GM10266 (cell line): ENCODE results near the gene MRPS18A.
"Not testable (repeated sequence)": the region's sequence is repeated elsewhere in the genome, so short reads cannot be mapped to it uniquely, and the experiment has no call there.

Experiments
- DNase-seq: peaks from one replicate; pipeline ENCODE4 v3.0.0; 2012; ENCODE audit errors: extremely low spot score
- TF ChIP-seq, protein P1 (sequence below): IDR thresholded peaks from 2 replicates; pipeline ENCODE4 v1.5.1; 2012; ENCODE audit warnings: mild to moderate bottlenecking, low read depth; ENCODE audit not compliant: control insufficient read depth, insufficient read depth; ENCODE audit errors: missing control alignments

MRPS18A gene

DNA sequence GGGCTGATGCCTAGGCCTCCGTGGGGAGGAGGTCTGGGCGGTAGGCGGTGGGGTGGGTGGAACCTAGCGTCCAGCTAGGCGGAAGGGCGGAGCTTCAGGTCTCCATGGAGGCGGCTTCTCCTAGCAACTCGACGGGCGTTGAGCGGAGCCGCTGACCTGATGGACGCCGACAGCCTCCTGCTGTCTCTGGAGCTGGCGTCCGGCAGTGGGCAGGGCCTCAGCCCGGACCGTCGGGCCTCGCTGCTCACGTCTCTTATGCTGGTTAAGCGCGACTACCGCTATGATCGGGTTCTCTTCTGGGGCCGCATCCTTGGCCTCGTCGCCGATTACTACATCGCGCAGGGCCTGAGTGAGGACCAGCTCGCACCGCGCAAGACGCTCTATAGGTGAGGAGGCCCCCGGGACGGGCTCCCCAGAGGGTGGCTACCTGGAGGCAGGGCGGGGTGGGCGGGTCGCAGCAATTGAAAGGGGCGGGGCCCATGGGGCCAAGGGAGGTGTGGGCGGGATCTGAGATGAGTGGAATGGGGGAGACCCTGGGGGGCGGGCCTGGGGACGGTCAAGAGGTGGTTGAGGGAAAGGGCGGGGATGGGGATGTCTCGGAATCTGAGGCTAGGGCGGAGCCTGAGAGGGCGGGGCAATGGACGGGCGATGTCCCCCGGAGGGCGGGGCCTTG lies 42.5 kb downstream of the MRPS18A start, which contains the start of gene RSPH9:
TSS of gene RSPH9 (plus strand) at position 97 of the 673 bp plus-strand sequence. CDS start at position 160, 63 bp downstream.
- DNase-seq = peak; percentile 66
- TF ChIP-seq, protein P1, sequence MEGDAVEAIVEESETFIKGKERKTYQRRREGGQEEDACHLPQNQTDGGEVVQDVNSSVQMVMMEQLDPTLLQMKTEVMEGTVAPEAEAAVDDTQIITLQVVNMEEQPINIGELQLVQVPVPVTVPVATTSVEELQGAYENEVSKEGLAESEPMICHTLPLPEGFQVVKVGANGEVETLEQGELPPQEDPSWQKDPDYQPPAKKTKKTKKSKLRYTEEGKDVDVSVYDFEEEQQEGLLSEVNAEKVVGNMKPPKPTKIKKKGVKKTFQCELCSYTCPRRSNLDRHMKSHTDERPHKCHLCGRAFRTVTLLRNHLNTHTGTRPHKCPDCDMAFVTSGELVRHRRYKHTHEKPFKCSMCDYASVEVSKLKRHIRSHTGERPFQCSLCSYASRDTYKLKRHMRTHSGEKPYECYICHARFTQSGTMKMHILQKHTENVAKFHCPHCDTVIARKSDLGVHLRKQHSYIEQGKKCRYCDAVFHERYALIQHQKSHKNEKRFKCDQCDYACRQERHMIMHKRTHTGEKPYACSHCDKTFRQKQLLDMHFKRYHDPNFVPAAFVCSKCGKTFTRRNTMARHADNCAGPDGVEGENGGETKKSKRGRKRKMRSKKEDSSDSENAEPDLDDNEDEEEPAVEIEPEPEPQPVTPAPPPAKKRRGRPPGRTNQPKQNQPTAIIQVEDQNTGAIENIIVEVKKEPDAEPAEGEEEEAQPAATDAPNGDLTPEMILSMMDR = no peak

DNA sequence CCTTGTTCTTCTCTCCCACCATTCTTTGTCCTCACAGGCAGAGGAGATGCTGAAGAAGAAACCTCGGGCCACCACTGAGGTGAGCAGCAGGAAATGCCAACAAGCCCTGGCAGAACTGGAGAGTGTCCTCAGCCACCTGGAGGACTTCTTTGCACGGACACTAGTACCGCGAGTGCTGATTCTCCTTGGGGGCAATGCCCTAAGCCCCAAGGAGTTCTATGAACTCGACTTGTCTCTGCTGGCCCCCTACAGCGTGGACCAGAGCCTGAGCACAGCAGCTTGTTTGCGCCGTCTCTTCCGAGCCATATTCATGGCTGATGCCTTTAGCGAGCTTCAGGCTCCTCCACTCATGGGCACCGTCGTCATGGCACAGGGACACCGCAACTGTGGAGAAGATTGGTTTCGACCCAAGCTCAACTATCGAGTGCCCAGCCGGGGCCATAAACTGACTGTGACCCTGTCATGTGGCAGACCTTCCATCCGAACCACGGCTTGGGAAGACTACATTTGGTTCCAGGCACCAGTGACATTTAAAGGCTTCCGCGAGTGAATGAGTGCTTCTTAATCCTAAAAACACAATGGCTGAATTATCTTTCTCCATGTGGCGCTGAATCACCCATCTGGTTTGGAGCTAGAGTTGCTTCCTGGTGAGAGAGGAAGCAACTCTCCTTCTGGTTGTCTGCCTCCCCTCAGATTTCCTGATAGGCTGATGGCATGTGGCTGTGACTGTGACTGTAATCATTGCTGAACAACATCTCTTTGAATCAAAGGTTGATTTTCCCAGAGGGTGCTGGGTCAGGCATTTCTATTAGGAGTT lies 47.4 kb downstream of the MRPS18A start:
- TF ChIP-seq, protein P1 = no peak
- DNase-seq = no peak

DNA sequence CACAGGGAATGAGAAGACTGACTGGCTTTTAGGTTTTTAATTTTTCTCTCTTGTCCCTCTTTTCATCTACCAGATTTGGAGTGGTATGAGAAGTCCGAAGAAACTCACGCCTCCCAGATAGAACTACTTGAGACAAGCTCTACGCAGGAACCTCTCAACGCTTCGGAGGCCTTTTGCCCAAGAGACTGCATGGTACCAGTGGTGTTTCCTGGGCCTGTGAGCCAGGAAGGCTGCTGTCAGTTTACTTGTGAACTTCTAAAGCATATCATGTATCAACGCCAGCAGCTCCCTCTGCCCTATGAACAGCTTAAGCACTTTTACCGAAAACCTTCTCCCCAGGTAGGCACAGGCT lies 51.3 kb downstream of the MRPS18A start:
- DNase-seq = no peak
- TF ChIP-seq, protein P1 = no peak

DNA sequence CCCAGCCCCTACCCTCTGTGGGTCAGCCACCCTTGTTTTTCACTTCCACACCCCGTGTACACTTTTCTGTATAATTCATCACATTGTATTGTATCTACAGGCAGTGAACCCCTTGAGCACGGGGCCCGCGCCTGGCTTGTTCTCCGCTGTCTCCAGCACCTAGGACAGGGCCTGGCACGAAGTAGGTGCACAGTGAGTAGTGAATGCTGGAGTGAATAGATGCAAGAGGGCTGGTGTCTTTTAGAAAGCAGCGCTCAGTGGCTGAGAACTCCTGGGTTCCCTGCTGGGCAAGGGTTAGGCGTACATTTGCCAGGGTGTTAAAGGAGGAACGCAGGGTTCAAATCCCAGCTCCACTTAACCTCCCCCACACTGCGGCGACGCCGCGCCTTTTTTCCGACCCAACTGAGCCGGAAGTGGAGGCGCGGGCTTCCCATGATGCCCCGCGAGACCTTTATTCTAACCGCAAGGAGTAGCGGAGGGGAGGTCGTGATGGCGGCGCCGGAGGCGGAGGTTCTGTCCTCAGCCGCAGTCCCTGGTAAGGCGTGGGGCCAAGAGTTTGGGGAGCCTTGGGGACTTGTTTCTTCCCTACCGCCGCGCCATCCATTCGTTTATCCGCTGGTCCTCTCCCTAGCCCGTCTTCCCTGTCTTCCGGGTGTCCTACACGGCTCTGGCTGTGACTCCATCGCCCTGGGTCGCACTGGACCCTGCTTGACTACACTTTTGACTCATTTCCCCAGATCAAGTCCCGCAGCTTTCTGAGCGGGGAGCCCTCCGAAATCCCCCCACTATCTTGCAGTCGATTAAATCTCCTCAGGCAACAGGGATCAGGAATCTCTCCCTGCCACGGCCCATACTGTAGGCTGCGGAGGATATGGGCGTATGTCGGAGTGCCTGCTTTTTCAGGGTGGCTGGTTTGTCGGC lies 51.9 kb downstream of the MRPS18A start, which contains the start of gene MAD2L1BP:
TSS of gene MAD2L1BP (plus strand) at position 454 of the 921 bp plus-strand sequence. CDS start at position 490, 36 bp downstream.
- TF ChIP-seq, protein P1 = no peak
- peak; percentile 76 for DNase-seq

DNA sequence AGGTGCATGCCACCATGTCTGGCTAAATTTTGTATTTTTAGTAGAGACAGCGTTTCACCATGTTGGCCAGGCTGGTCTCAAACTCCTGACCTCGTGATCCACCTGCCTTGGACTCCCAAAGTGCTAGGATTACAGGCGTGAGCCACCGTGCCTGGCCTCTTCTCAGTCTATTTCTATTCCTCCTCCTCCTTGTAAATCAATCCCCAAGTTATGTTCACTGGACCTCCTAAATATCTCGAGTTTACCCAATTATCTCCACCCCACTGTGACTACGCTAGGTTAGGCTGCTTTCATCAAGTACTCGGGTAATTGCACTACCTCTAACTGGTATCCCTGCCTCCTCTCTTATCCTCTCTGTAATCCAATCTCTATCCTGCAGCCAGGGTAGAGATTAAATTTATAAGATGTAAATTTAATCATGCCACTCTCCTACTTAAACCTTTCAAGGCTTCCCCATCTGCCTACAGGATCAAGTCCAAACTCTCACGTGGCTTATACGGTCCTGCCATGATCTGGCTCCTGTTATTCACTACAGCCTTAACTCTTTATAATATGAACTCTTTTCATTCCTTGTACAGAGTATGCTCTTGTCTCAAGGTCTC lies 52.8 kb downstream of the MRPS18A start:
- DNase-seq = no peak
- TF ChIP-seq, protein P1 = no peak

DNA sequence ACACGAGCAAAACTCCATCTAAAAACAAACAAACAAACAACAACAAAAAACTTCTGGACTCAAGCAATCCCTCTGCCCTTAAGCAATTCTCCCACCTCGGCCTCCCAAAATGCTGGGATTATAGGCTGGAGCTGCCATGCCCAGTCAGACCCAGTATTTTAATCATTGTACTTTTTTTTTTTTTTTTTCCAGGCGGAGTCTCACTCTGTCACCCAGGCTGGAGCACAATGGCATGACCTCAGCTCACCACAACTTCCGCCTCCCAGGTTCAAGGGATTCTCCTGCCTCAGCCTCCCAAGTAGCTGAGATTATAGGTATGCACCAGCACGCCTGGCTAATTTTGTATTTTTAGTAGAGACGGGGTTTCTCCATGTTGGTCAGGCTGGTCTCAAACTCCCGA lies 54.6 kb downstream of the MRPS18A start:
- not testable (repeated sequence) for DNase-seq
